HepG2 (cell line): ENCODE results near the gene NOL11. TPM values are rescaled to one million over a fixed set of nuclear protein-coding genes. Genes with fewer than 3 reads are reported as not detected.

Experiments used
- ATAC-seq: fragments of 200-7000 bp; cut with Tn5 transposase; 3 replicates; pipeline ENCODE4 v1.9.1; 2020; ENCODE audit warnings: mild to moderate bottlenecking, moderate library complexity
- BruUV-seq: library from RNA; stranded (reverse); fragments of 400-500 nt; replicated peaks from 2 replicates; lab custom pipeline; 2021; lab: Mats Ljungman, UMichigan
- CTCF ChIA-PET: fragments of 300-600 bp; formaldehyde crosslinking; extraction: SDS; loops from one replicate; lab custom pipeline; 2021; ENCODE audit warnings: low total read pairs, inconsistent platforms, low intra/inter-chr PET ratio; lab: Yijun Ruan, JAX
- POLR2A ChIA-PET: fragments of 350-600 bp; sonication (Branson Sonifier 250); formaldehyde crosslinking; loops from one replicate; lab custom pipeline; 2020; ENCODE audit warnings: antibody characterized with exemption, inconsistent platforms; lab: Yijun Ruan, JAX
- DNase-seq: peaks from one replicate; pipeline ENCODE4 v3.0.0-alpha.2; 2015; ENCODE audit warnings: low spot score
- FAIRE-seq: peaks from 3 replicates; lab custom pipeline; 2011; peaks lifted over from hg19 to GRCh38; lab: Jason Lieb, UNC
- H2AFZ ChIP-seq: one replicate; pipeline ENCODE4 v1.6.1; 2011; ENCODE audit warnings: low read length, inconsistent platforms
- H3K27ac ChIP-seq: fragments of 300-600 bp; 3 replicates; pipeline ENCODE4 v1.8.0; 2011; ENCODE audit warnings: mixed run types, mild to moderate bottlenecking, mixed read lengths, low read length, inconsistent platforms; ENCODE audit not compliant: insufficient read depth; ENCODE audit errors: extremely low read length
- H3K27me3 ChIP-seq, 2 experiments: fragments of 200-600 bp in 1 of 2; 2 replicates in 1 of 2; 3 replicates in 1 of 2; pipeline versions ENCODE4 v1.6.0 to v1.8.0; 2011; ENCODE audit warnings: low read length in 2 of 2, mild to moderate bottlenecking in 2 of 2, moderate library complexity in 2 of 2, inconsistent platforms in 1 of 2; ENCODE audit not compliant: insufficient read depth in 2 of 2, control insufficient read depth in 1 of 2
- H3K36me3 ChIP-seq, 2 experiments: fragments of 200-600 bp in 1 of 2; replicated peaks in 1 of 2; 2 replicates in 1 of 2; 3 replicates in 1 of 2; pipeline versions ENCODE4 v1.5.1 to v1.8.0; 2011; ENCODE audit warnings: low read length in 2 of 2, inconsistent platforms in 1 of 2; ENCODE audit not compliant: insufficient read depth in 2 of 2, control insufficient read depth in 1 of 2
- H3K4me1 ChIP-seq: 2 replicates; pipeline ENCODE4 v1.5.1; 2012; ENCODE audit warnings: low read length, inconsistent platforms; ENCODE audit not compliant: insufficient read depth
- H3K4me2 ChIP-seq: 2 replicates; pipeline ENCODE4 v1.6.0; 2011; ENCODE audit warnings: low read depth, low read length, inconsistent platforms
- H3K4me3 ChIP-seq, 3 experiments: fragments of 200-600 bp in 1 of 3; sonication (generic), shearing (Covaris generic) in 1 of 3; replicated peaks in 1 of 3; 2 replicates each; pipeline ENCODE4 v1.5.1; 2011 to 2016; ENCODE audit warnings: low read length in 3 of 3, inconsistent platforms in 2 of 3, low read depth in 2 of 3, mild to moderate bottlenecking in 2 of 3, control low read depth in 1 of 3, mixed read lengths in 1 of 3; ENCODE audit not compliant: insufficient read depth in 1 of 3
- H3K79me2 ChIP-seq: one replicate; pipeline ENCODE4 v1.6.1; 2011; ENCODE audit warnings: low read length, inconsistent platforms; ENCODE audit not compliant: insufficient read depth
- H3K9ac ChIP-seq: 2 replicates; pipeline ENCODE4 v1.6.0; 2011; ENCODE audit warnings: mild to moderate bottlenecking, low read depth, low read length, inconsistent platforms; ENCODE audit not compliant: insufficient read depth
- H3K9me3 ChIP-seq: 2 replicates; pipeline ENCODE4 v1.5.1; 2012; ENCODE audit warnings: mild to moderate bottlenecking, low read length
- H4K20me1 ChIP-seq: 2 replicates; pipeline ENCODE4 v1.6.0; 2011; ENCODE audit warnings: inconsistent platforms, mild to moderate bottlenecking, low read length, moderate library complexity; ENCODE audit not compliant: insufficient read depth
- ZNF607 ChIP-seq: sonication (generic); formaldehyde crosslinking; IDR thresholded peaks from 2 replicates; pipeline ENCODE4 v1.5.1; 2020; ENCODE audit warnings: missing genetic modification reagents, mild to moderate bottlenecking, borderline replicate concordance
- ZNF766 ChIP-seq: sonication (generic); formaldehyde crosslinking; IDR thresholded peaks from 2 replicates; pipeline ENCODE4 v1.5.0; 2020; ENCODE audit warnings: missing genetic modification reagents, borderline replicate concordance
- WGBS: methylation state at CpG from one replicate; pipeline ENCODE4 v1.1.6; 2017; ENCODE audit warnings: low lambda C conversion rate; 5-methylcytosine and 5-hydroxymethylcytosine counted together
- in situ Hi-C: cut with HindIII; loops from 2 replicates; pipeline ENCODE4 v1.10.0; 2017; ENCODE audit warnings: low pct_unique_long_range_greater_than_20kb; ENCODE audit not compliant: extremely low pct_ligation_motif_present
- intact Hi-C: fragments of 100-400 bp; cut with micrococcal nuclease; formaldehyde crosslinking; loops from one replicate; pipeline ENCODE4 v1.10.0; 2022; ENCODE audit not compliant: unreplicated experiment
- polyA plus RNA-seq, 8 experiments: library from polyadenylated mRNA; depleted of rRNA in 3 of 8; stranded (reverse) in 7 of 8; unstranded in 1 of 8; fragments of >200 nt; fragmentation: Illumina TruSeq in 4 of 8; extraction: Trizol in 4 of 8; gene quantifications; 2 replicates each; pipeline versions ENCODE4 v1.2.1 to v1.2.3, GENCODE V29; 2011 to 2016; ENCODE audit warnings: low read depth in 4 of 8, missing spikeins in 1 of 8, mixed read lengths in 1 of 8; ENCODE audit not compliant: insufficient read depth in 1 of 8
- total RNA-seq, 5 experiments: library from RNA; depleted of rRNA; stranded (reverse); fragments of >200 nt; fragmentation: Illumina TruSeq; extraction: Trizol; gene quantifications; 2 replicates each; pipeline ENCODE4 v1.2.3, GENCODE V29; 2016; ENCODE audit warnings: low read depth in 1 of 5
- TF ChIP-seq, protein P1 (sequence below): sonication (generic); formaldehyde crosslinking; IDR thresholded peaks from 2 replicates; pipeline ENCODE4 v1.4.0; 2020; ENCODE audit warnings: missing genetic modification reagents

Gene NOL11
- total and polyA plus RNA-seq, 2 of the 13 experiments (the other 11 are each of a cell fraction or from before 2014, with no cell fraction given): 45.8 to 124 TPM

DNA sequence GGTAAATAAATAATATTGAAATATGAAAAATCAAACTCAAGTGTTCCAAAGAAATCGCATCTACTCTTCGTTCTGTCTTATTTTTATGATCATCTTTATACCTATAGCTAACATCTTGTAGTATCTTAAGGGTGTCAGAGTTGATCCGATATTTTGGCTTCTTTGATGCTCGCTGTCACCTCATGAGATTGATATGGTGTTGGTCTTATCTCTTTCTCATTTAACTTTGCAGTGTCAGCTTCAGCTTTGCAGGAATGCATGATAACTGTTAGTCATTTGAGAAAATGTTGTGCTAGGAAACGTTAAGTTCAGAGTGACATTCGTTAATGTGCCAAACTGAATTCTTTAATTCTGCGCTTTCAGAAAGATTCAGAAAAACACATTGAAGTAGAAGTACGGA, 19.4 kb downstream of the NOL11 start:
- Histone ChIP-seq H3K27me3 (no peaks in the 10 kb centered on the region), H3K4me3 (no peak overlapping the region), H3K9me3 (no peaks in the 10 kb centered on the region), H3K36me3 (peaks cover 33 to 90% of the 10 kb centered on the region in 2 experiments), H4K20me1 (no peaks in the 10 kb centered on the region), H3K4me1 (peaks cover 10% of the 10 kb centered on the region; the same call in 1 of the 2 replicates), H3K79me2 (peaks cover 8% of the 10 kb centered on the region), H2AFZ (no peak overlapping the region), H3K9ac (no peak overlapping the region), H3K4me2 (no peak overlapping the region), H3K27ac (no peak overlapping the region)
- 96% methylated on average over 8 of the region's 8 CpGs for WGBS
- TF ChIP-seq, protein P1, sequence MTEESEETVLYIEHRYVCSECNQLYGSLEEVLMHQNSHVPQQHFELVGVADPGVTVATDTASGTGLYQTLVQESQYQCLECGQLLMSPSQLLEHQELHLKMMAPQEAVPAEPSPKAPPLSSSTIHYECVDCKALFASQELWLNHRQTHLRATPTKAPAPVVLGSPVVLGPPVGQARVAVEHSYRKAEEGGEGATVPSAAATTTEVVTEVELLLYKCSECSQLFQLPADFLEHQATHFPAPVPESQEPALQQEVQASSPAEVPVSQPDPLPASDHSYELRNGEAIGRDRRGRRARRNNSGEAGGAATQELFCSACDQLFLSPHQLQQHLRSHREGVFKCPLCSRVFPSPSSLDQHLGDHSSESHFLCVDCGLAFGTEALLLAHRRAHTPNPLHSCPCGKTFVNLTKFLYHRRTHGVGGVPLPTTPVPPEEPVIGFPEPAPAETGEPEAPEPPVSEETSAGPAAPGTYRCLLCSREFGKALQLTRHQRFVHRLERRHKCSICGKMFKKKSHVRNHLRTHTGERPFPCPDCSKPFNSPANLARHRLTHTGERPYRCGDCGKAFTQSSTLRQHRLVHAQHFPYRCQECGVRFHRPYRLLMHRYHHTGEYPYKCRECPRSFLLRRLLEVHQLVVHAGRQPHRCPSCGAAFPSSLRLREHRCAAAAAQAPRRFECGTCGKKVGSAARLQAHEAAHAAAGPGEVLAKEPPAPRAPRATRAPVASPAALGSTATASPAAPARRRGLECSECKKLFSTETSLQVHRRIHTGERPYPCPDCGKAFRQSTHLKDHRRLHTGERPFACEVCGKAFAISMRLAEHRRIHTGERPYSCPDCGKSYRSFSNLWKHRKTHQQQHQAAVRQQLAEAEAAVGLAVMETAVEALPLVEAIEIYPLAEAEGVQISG (CRISPR knock-in tag): no peak
- ChIA-PET POLR2A (no interaction called here), CTCF (no interaction called here)
- in situ Hi-C loops: no loop called here
- no TSS peak for BruUV-seq
- ATAC-seq: no peak
- intact Hi-C loops: no loop called here
- no peak for FAIRE-seq
- no peak for DNase-seq

GRCh38 chr17:67742025-67742424, 24.3 kb downstream of the NOL11 start:
- no peak overlapping the region for H3K4me2 ChIP-seq
- in situ Hi-C loops: no loop called here
- no peaks in the 10 kb centered on the region for H3K9me3 ChIP-seq
- no peak for ATAC-seq
- no peaks in the 10 kb centered on the region for H3K79me2 ChIP-seq
- no peak overlapping the region for H3K27ac ChIP-seq
- no peak overlapping the region for H3K9ac ChIP-seq
- BruUV-seq: no TSS peak
- H2AFZ ChIP-seq: no peak overlapping the region
- POLR2A ChIA-PET: no interaction called here
- intact Hi-C loops: no loop called here
- H3K36me3 ChIP-seq: peaks cover 34 to 87% of the 10 kb centered on the region in 2 experiments
- DNase-seq: no peak
- CTCF ChIA-PET: no interaction called here
- H3K4me1 ChIP-seq: no peaks in the 10 kb centered on the region
- no peaks in the 10 kb centered on the region for H3K27me3 ChIP-seq
- no peak overlapping the region for H3K4me3 ChIP-seq
- H4K20me1 ChIP-seq: no peaks in the 10 kb centered on the region
- 96% methylated on average over 2 of the region's 2 CpGs for WGBS
- no peak for FAIRE-seq
- TF ChIP-seq ZNF766 (CRISPR knock-in tag) (no peak), ZNF607 (CRISPR knock-in tag) (no peak)
